Adipocyte (in vitro differentiated cells): Measurements from ENCODE around the gene SRSF4.
"Not testable (repeated sequence)": the region's sequence is repeated elsewhere in the genome, so short reads cannot be mapped to it uniquely, and the experiment has no call there.

ENCODE experiments used
- DNase-seq: peaks from one replicate; pipeline ENCODE4 v3.0.0-alpha.2; 2015; ENCODE audit warnings: low read depth
- H3K27me3 ChIP-seq: replicated peaks from 2 replicates; pipeline ENCODE4 v1.7.0; 2013; ENCODE audit warnings: mild to moderate bottlenecking, low read length, moderate library complexity; ENCODE audit not compliant: control insufficient read depth, insufficient read depth
- H3K36me3 ChIP-seq: 2 replicates; pipeline ENCODE4 v1.7.0; 2013; ENCODE audit warnings: low read length, mild to moderate bottlenecking, moderate library complexity; ENCODE audit not compliant: control insufficient read depth, insufficient read depth, severe bottlenecking
- H3K4me1 ChIP-seq: 2 replicates; pipeline ENCODE4 v1.7.0; 2013; ENCODE audit warnings: mild to moderate bottlenecking, low read length, moderate library complexity; ENCODE audit not compliant: control insufficient read depth, insufficient read depth
- H3K4me3 ChIP-seq: 2 replicates; pipeline ENCODE4 v1.7.0; 2013; ENCODE audit warnings: mild to moderate bottlenecking, low read length, moderate library complexity
- H3K9ac ChIP-seq: 2 replicates; pipeline ENCODE4 v1.7.0; 2013; ENCODE audit warnings: mild to moderate bottlenecking, low read length, moderate library complexity
- H3K9me3 ChIP-seq: 2 replicates; pipeline ENCODE4 v1.7.0; 2013; ENCODE audit warnings: mild to moderate bottlenecking, low read length, moderate library complexity; ENCODE audit not compliant: control insufficient read depth

Gene SRSF4

DNA sequence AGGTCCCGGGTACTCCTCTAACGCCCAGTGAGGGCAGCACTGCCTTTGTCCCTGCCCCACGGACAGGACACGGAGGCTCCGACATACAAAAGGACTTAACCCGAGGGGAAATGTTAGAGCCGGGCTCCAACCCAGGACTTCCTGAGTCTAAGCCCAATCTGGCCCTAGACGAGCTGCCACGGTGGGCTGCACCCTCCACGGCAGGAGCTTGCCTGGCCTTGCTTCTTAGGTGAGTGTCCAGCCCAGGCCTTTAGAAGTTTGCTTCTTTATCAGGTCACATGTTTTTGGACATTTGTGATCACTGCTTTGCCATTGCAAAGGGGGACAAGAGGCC, 47.0 kb downstream of the SRSF4 start:
- Histone ChIP-seq H3K4me1 (no peaks in the 10 kb centered on the region), H3K4me3 (no peak overlapping the region), H3K27me3 (no peaks in the 10 kb centered on the region), H3K9me3 (no peaks in the 10 kb centered on the region), H3K36me3 (no peaks in the 10 kb centered on the region), H3K9ac (no peak overlapping the region)
- DNase-seq: no peak

DNA sequence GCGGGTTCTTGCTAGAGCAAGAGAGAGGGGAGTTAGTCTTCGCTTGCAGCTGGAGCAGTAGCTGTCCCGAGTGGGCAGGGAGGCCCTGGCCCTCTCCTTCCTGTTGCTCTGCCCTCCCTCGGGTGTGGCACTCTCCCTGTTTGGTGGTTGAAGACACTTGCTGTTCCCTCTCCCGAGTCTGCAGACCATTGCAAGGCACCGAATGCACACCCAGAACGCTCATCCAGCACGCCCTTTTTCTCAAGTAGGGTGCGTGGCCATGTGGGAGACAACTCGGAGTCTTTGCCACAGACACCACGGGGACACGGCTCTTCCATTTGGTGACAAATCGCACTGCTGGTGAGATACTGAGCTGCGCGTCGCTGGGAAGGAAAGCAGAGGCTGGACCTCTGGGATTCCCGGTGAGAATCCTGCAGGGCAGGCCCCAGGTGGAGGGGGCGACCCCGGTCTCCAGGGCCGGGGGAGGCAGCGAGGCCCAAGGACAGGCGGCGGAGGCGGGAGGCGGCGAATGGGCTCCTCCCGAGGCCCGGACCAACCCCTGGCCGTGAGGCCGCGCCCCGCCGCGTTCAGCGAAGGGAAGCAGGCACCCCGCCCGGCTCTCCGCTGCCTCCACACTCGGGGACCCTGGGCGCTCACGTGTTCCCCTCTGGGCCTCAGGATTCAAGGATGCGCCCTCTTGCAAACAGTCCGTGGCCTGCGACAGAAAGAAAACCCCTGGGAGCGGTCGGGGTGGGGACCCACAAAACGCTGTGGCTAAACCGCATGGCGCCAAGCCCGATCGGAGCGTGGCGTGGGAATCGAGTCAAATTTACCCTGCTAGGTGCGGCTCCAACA, 47.6 kb downstream of the SRSF4 start:
- Histone ChIP-seq H3K9ac (no peak overlapping the region), H3K4me1 (no peaks in the 10 kb centered on the region), H3K36me3 (no peaks in the 10 kb centered on the region), H3K4me3 (no peak overlapping the region), H3K9me3 (no peaks in the 10 kb centered on the region), H3K27me3 (no peaks in the 10 kb centered on the region)
- no peak for DNase-seq

DNA sequence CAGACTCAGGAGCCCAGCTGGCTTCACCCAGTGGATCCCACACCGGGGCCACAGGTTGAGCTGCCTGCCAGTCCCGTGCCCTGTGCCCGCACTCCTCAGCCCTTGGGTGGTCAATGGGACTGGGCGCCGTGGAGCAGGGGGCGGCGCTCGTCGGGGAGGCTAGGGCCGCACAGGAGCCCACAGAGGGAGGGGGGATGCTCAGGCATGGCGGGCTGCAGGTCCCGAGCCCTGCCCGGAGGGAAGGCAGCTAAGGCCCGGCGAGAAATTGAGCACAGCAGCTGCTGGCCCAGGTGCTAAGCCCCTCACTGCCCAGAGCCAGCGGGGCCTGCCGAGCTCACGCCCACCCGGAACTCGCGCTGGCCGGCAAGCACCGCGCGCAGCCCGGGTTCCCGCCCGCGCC, 50.6 kb downstream of the SRSF4 start:
- H3K36me3 ChIP-seq, DNase-seq, H3K9me3 ChIP-seq, H3K27me3 ChIP-seq, H3K9ac ChIP-seq, H3K4me3 ChIP-seq, H3K4me1 ChIP-seq: not testable (repeated sequence)

DNA sequence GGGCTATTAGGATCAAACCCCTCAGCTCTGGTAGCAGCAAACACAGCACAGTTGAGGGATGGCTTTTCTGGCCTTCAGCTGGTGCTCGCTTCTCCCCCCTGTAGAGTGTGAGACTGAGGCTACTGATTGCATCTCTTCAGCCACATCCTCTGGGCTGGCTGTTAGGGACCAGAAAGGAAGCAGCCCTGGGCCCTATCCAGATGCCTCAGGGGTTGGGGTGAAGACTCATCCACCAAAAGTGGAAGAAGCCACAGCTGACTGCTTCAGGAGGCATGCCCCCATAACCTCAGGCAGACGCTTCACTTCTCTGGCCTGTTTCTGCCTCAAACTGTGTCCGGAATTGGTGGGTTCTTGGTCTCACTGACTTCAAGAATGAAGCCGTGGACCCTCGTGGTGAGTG, 51.8 kb downstream of the SRSF4 start:
- H3K36me3 ChIP-seq: no peaks in the 10 kb centered on the region
- H3K4me3 ChIP-seq: no peak overlapping the region
- no peaks in the 10 kb centered on the region for H3K27me3 ChIP-seq
- H3K9ac ChIP-seq: no peak overlapping the region
- H3K9me3 ChIP-seq: no peaks in the 10 kb centered on the region
- DNase-seq: no peak
- H3K4me1 ChIP-seq: peaks cover 2% of the 10 kb centered on the region

DNA sequence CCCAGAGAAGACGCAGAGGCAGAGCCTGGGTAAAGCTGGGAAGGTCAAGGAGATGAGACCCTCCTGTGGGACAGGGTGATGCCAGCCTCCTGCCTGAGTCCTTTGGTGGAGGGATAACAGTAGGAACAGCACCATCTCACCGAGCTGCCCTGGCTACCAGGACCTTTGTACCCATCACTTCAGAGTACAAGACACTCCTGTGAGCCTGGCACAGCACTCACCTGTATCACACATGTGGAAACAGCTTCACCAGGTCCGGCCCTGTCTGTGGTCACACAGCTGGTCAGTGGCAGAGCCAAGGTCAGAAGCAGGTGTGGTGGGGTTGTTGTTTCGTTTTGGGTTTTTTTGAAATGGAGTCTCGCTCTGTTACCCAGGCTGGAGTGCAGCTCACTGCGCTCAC, 53.0 kb downstream of the SRSF4 start:
- DNase-seq: no peak
- Histone ChIP-seq H3K4me3 (no peak overlapping the region), H3K4me1 (peaks cover 3% of the 10 kb centered on the region), H3K9me3 (no peaks in the 10 kb centered on the region), H3K27me3 (no peaks in the 10 kb centered on the region), H3K9ac (no peak overlapping the region), H3K36me3 (no peaks in the 10 kb centered on the region)

DNA sequence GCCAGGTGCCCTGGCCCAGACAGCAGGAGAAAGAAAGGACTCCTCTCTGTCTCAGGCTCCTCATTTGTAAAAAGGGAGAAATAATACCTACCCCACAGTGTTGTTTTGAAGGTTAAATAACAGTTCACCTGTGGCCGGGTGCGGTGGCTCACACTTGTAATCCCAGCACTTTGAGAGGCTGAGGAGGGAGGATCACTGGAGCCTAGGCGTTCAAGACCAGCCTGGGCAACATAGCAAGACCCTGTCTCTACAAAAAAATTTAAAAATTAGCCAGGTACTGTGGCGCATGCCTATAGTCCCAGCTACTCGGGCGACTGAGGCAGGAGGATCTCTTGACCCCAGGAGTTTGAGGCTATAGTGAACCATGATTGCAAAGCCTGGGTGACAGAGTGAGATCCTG, 55.5 kb downstream of the SRSF4 start:
- Histone ChIP-seq H3K27me3 (no peaks in the 10 kb centered on the region), H3K4me1 (peaks cover 9% of the 10 kb centered on the region), H3K9ac (no peak overlapping the region), H3K4me3 (no peak overlapping the region), H3K36me3 (no peaks in the 10 kb centered on the region), H3K9me3 (no peaks in the 10 kb centered on the region)
- DNase-seq: no peak

DNA sequence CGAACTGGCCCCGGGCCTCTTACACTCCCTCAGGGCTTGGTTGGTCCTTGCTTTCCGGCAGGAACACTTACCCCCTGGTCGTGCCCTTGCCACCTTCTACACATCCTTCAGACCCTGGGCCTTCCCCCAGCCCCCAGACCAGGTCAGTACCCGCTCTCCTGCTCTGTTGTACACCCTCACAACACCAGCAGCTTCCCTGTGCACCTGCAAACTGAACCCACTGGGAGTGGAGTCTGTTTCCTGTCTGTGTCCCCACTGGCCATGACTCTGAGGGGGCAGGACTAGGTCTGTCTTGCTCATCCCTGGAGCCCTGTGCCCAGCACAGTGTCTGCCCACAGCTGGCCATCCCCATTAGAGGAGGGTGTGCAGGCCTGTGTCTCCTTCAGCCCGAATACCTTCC, 55.9 kb downstream of the SRSF4 start:
- Histone ChIP-seq H3K9me3 (no peaks in the 10 kb centered on the region), H3K4me1 (peaks cover 9% of the 10 kb centered on the region), H3K9ac (no peak overlapping the region), H3K36me3 (no peaks in the 10 kb centered on the region), H3K4me3 (no peak overlapping the region), H3K27me3 (no peaks in the 10 kb centered on the region)
- no peak for DNase-seq

DNA sequence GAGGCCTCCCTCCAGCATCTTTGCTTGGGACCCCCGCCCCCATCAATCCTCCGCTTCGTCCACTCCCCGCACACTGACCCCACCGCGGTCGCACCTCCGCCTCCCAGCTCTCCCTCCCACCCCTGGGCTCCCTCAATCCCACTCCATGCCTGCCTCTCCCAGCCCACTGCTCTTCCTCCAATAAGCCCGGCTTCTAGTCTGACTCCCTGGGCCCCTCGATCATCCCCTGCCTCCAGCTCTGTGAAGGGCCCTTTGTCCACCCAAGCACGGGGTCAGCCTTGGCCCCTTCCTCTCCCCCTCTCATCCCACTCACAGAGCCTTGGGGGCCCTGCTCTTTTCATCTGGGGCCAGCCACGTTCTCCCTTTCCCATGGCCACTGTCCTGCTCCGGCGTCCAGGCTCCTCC, 56.5 kb downstream of the SRSF4 start:
- Histone ChIP-seq H3K27me3 (no peaks in the 10 kb centered on the region), H3K4me1 (peaks cover 12% of the 10 kb centered on the region), H3K4me3 (peak overlapping the region; percentile 87), H3K9ac (peak overlapping the region; percentile 91), H3K9me3 (no peaks in the 10 kb centered on the region), H3K36me3 (no peaks in the 10 kb centered on the region)
- no peak for DNase-seq

DNA sequence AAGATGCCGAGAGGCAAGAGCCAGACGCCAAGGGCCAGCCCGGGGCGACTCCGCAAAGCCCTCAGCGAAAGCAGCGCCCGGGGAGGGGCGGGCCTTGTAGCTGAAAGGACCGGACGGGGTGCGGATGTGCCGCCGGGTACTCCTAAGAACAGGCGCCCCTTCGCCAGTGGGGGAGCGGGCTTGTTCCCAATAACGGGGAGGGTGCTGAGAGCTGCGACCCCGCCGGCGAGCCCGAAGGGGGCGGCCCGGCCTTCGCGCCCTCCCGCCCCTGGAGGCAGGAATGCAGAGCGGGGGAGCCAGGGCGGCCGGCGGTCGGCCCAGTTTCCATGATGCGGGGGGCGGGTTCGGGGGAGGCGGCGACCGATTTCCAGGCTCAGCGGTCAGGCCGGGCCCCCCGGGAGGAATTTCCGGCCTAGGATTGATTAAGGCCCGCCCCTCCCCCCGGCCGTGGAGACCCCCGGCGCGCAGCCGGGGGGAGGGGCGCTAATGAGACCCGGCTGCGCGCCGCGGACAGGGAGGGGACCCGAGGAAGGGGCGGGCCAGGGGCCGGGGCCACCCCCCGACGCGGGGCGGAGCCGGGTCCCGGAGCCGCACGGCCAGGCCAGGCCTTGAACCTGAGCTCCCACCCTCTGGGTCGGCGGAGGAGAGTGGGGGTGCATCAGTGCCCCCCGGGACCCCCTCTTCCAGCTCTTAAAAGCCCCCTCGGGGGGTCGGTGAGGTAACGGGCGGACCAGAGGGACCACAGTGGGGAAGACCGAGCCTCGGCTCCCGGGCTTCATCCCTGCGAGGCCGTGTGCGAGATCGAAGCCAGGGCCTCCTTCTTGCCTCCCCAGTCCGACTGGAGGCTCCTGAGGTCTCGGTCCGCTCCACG, 57.1 kb downstream of the SRSF4 start:
- DNase-seq: peak; percentile 95
- peak overlapping the region; percentile 91 for H3K9ac ChIP-seq
- peak overlapping the region; percentile 87 for H3K4me3 ChIP-seq
- H3K9me3 ChIP-seq: no peaks in the 10 kb centered on the region
- H3K27me3 ChIP-seq: no peaks in the 10 kb centered on the region
- no peaks in the 10 kb centered on the region for H3K36me3 ChIP-seq
- peaks cover 18% of the 10 kb centered on the region for H3K4me1 ChIP-seq

DNA sequence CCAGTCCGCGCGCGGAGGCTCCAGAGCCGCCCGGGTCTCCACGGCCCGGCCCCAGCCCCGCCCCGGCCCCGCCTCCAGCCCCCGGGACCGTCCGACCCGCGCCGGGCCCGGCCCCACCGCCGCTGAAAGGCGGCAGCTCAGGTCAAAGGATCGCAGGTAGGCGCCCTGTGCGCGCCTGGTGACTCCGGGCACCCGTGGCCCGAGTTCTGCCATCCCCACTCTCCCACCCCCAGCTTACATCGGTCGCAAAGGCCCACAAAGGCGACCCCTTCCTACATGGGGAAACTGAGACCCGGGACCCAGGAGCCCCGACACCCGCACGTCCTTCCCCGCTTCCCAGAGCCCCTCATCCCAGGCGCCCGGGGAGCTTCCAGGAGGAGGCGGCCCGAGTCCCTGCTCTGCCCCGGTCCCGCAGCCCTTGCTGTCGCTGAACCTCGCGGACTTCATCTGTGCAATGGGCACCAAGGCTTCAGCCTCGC, 57.8 kb downstream of the SRSF4 start, which contains the start of gene TMEM200B:
TSS of gene TMEM200B (minus strand) at position 17 of the 479 bp plus-strand sequence. CDS start 2,075 bp downstream, outside the sequence.
- no peaks in the 10 kb centered on the region for H3K27me3 ChIP-seq
- H3K9ac ChIP-seq: peak within 1 kb of the TSS; percentile 98
- peak; percentile 56 for DNase-seq
- H3K4me3 ChIP-seq: peak within 1 kb of the TSS; percentile 87
- H3K4me1 ChIP-seq: peaks cover 21% of the 10 kb centered on the region
- H3K36me3 ChIP-seq: no peaks in the 10 kb centered on the region
- H3K9me3 ChIP-seq: no peaks in the 10 kb centered on the region
